GM12878 (cell line): ENCODE data around the gene ZNF425. TPM values are rescaled to one million over a fixed set of nuclear protein-coding genes. Genes with fewer than 3 reads are reported as not detected.

Experiments used
- ATAC-seq: fragments of 200-7000 bp; cut with Tn5 transposase; 3 replicates; pipeline ENCODE4 v1.9.1; 2020; ENCODE audit warnings: mild to moderate bottlenecking, moderate library complexity
- BruUV-seq: library from RNA; stranded (reverse); fragments of 400-500 nt; replicated peaks from 2 replicates; lab custom pipeline; 2021; lab: Mats Ljungman, UMichigan
- CTCF ChIA-PET: fragments of 300-600 bp; sonication (Branson Sonifier 250); formaldehyde crosslinking; extraction: SDS; loops from one replicate; lab custom pipeline; 2021; ENCODE audit warnings: inconsistent platforms; lab: Yijun Ruan, JAX
- POLR2A ChIA-PET: fragments of 350-600 bp; formaldehyde crosslinking; extraction: SDS; loops from one replicate; lab custom pipeline; 2021; ENCODE audit warnings: inconsistent platforms; lab: Charles Lee
- RAD21 ChIA-PET: fragments of 300-600 bp; sonication (Branson Sonifier 250); formaldehyde crosslinking; loops from one replicate; lab custom pipeline; 2023; ENCODE audit warnings: antibody characterized with exemption; ENCODE audit not compliant: unreplicated experiment; lab: Charles Lee
- SMC1A ChIA-PET: fragments of 300-600 bp; sonication (Branson Sonifier 250); formaldehyde crosslinking; loops from one replicate; lab custom pipeline; 2023; ENCODE audit not compliant: unreplicated experiment, uncharacterized antibody; lab: Charles Lee
- DNase-seq: peaks from one replicate; pipeline ENCODE4 v3.0.0-alpha.2; 2011; ENCODE audit warnings: low read depth, low spot score
- FAIRE-seq: peaks from 3 replicates; lab custom pipeline; 2011; peaks lifted over from hg19 to GRCh38; lab: Jason Lieb, UNC
- H2AFZ ChIP-seq: 2 replicates; pipeline ENCODE4 v1.6.0; 2011; ENCODE audit warnings: low read depth, low read length, control low read depth; ENCODE audit not compliant: control insufficient read depth
- H3K27ac ChIP-seq: 2 replicates; pipeline ENCODE4 v1.5.1; 2011; ENCODE audit warnings: control low read depth; ENCODE audit not compliant: control insufficient read depth, insufficient read depth
- H3K27me3 ChIP-seq, 2 experiments: replicated peaks in 1 of 2; 2 replicates each; pipeline versions ENCODE4 v1.6.0 to v1.6.1; 2011; ENCODE audit warnings: low read length in 1 of 2; ENCODE audit not compliant: control insufficient read depth in 2 of 2, insufficient read depth in 2 of 2
- H3K36me3 ChIP-seq, 2 experiments: 2 replicates each; pipeline ENCODE4 v1.5.1; 2011; ENCODE audit warnings: low read length in 1 of 2; ENCODE audit not compliant: control insufficient read depth in 2 of 2, insufficient read depth in 2 of 2
- H3K4me1 ChIP-seq: 2 replicates; pipeline ENCODE4 v1.6.1; 2011; ENCODE audit warnings: mild to moderate bottlenecking, low read length, moderate library complexity, mixed read lengths; ENCODE audit not compliant: control insufficient read depth, insufficient read depth
- H3K4me2 ChIP-seq: 2 replicates; pipeline ENCODE4 v1.6.0; 2011; ENCODE audit warnings: control low read depth; ENCODE audit not compliant: control insufficient read depth, insufficient read depth
- H3K4me3 ChIP-seq: fragments of 200-600 bp; sonication (generic); 2 replicates; pipeline ENCODE4 v1.5.1; 2016
- H3K79me2 ChIP-seq: 2 replicates; pipeline ENCODE4 v1.6.0; 2011; ENCODE audit warnings: low read length; ENCODE audit not compliant: control insufficient read depth, insufficient read depth
- H3K9ac ChIP-seq: 2 replicates; pipeline ENCODE4 v1.8.0; 2011; ENCODE audit warnings: low read length, control low read depth, mixed read lengths; ENCODE audit not compliant: control insufficient read depth, insufficient read depth
- H3K9me3 ChIP-seq: replicated peaks from 3 replicates; pipeline ENCODE4 v1.5.1; 2011; ENCODE audit warnings: mild to moderate bottlenecking, low read length; ENCODE audit not compliant: control insufficient read depth, insufficient read depth
- H4K20me1 ChIP-seq: 2 replicates; pipeline ENCODE4 v1.6.0; 2011; ENCODE audit not compliant: control insufficient read depth, insufficient read depth
- MYB ChIP-seq: fragments of 150-350 bp; IDR thresholded peaks from 2 replicates; pipeline ENCODE4 v1.6.1; 2014; ENCODE audit warnings: mild to moderate bottlenecking, low read depth, low read length, borderline replicate concordance
- POU2F2 ChIP-seq: IDR thresholded peaks from 3 replicates; pipeline ENCODE4 v1.6.1; 2011; ENCODE audit warnings: low read depth, mild to moderate bottlenecking, low read length, borderline replicate concordance
- SIN3A ChIP-seq: IDR thresholded peaks from 2 replicates; pipeline ENCODE4 v1.6.1; 2012; ENCODE audit warnings: low read depth, low read length, improper control_type of control experiment
- SUPT20H ChIP-seq: IDR thresholded peaks from 2 replicates; pipeline ENCODE4 v1.6.1; 2011; ENCODE audit warnings: low read depth, mild to moderate bottlenecking, low read length, moderate library complexity, borderline replicate concordance; ENCODE audit not compliant: control insufficient read depth
- WGBS: methylation state at CpG from one replicate; pipeline ENCODE4 v1.1.6; 2016; ENCODE audit warnings: low lambda C conversion rate; ENCODE audit not compliant: insufficient replicate concordance, insufficient coverage; ENCODE audit errors: missing lambda C conversion rate; 5-methylcytosine and 5-hydroxymethylcytosine counted together
- in situ Hi-C: fragments of 300-500 bp; cut with MboI; formaldehyde crosslinking; loops from 9 replicates; pipeline ENCODE4 v1.14.3; 2018; ENCODE audit warnings: mixed read lengths
- intact Hi-C: fragments of 100-400 bp; cut with micrococcal nuclease; formaldehyde crosslinking; loops from one replicate; pipeline ENCODE4 v1.14.2; 2022; ENCODE audit not compliant: unreplicated experiment
- polyA plus RNA-seq, 11 experiments: library from polyadenylated mRNA; depleted of rRNA in 4 of 11; unstranded in 6 of 11; stranded (reverse) in 5 of 11; fragments of >200 nt; fragmentation: Nextera tagmentation in 4 of 11; fragmentation: Illumina TruSeq in 1 of 11; extraction: Ambion mirVana in 4 of 11; extraction: Trizol in 1 of 11; gene quantifications; 1 replicate in 1 of 11; 2 replicates in 10 of 11; pipeline versions ENCODE4 v1.2.1 to v1.2.3, GENCODE V29; 2011 to 2016; ENCODE audit warnings: inconsistent platforms in 2 of 11, missing spikeins in 2 of 11, low read depth in 1 of 11
- total RNA-seq, 4 experiments: library from RNA; depleted of rRNA in 3 of 4; stranded (reverse); fragments of >200 nt in 3 of 4; fragmentation: Illumina TruSeq in 1 of 4; extraction: Trizol in 1 of 4; gene quantifications; 2 replicates each; pipeline versions ENCODE4 v1.2.1 to v1.2.3, GENCODE V29; 2013 to 2021
- TF ChIP-seq, protein P1 (sequence below): fragments of 450-650 bp; IDR thresholded peaks from 2 replicates; pipeline ENCODE4 v1.6.1; 2017; ENCODE audit warnings: mild to moderate bottlenecking
- TF ChIP-seq, protein P2 (sequence below): IDR thresholded peaks from 2 replicates; pipeline ENCODE4 v1.6.1; 2012; ENCODE audit warnings: low read depth, low read length, improper control_type of control experiment

The ZNF425 gene
- total and polyA plus RNA-seq, 10 of the 15 experiments (the other 5 are each of a cell fraction or from before 2014, with no cell fraction given), result 0.19 to 1.8 (median 0.91) TPM

DNA sequence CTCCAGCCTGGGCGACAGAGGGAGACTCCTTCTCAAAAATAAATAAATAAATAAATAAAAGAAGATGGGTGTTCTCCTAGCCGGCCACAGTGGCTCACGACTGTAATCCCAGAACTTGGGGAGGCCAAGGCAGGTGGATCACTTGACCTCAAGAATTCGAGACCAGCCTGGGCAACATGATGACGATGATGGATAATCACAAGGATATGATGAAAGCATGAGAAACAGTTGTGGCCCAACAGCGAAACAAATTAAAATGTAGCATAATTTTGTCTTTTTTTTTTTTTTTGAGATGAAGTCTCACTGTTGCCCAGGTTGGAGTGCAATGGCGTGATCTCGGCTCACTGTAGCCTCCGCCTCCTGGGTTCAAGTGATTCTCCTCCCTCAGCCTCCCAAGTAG lies 48.5 kb downstream of the ZNF425 start:
- no peaks in the 10 kb centered on the region for H3K79me2 ChIP-seq
- H3K4me2 ChIP-seq, result no peak overlapping the region
- in situ Hi-C loops (no loop called here), intact Hi-C loops (no loop called here)
- no peak overlapping the region for H3K9ac ChIP-seq
- no peaks in the 10 kb centered on the region for H3K4me1 ChIP-seq
- ATAC-seq (no peak), FAIRE-seq (no peak), DNase-seq (no peak)
- RAD21 ChIA-PET, result no interaction called here
- no TSS peak for BruUV-seq
- 88% methylated on average over 9 of the region's 9 CpGs for WGBS
- H3K27me3 ChIP-seq, result no peaks in the 10 kb centered on the region
- SMC1A ChIA-PET, result no interaction called here
- POLR2A ChIA-PET, result no interaction called here
- no peaks in the 10 kb centered on the region for H3K9me3 ChIP-seq
- no peak overlapping the region for H2AFZ ChIP-seq
- no peak overlapping the region for H3K4me3 ChIP-seq
- H3K27ac ChIP-seq, result no peak overlapping the region
- H4K20me1 ChIP-seq, result no peaks in the 10 kb centered on the region
- TF ChIP-seq, protein P1, sequence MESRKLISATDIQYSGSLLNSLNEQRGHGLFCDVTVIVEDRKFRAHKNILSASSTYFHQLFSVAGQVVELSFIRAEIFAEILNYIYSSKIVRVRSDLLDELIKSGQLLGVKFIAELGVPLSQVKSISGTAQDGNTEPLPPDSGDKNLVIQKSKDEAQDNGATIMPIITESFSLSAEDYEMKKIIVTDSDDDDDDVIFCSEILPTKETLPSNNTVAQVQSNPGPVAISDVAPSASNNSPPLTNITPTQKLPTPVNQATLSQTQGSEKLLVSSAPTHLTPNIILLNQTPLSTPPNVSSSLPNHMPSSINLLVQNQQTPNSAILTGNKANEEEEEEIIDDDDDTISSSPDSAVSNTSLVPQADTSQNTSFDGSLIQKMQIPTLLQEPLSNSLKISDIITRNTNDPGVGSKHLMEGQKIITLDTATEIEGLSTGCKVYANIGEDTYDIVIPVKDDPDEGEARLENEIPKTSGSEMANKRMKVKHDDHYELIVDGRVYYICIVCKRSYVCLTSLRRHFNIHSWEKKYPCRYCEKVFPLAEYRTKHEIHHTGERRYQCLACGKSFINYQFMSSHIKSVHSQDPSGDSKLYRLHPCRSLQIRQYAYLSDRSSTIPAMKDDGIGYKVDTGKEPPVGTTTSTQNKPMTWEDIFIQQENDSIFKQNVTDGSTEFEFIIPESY, result no peak
- TF ChIP-seq, protein P2, sequence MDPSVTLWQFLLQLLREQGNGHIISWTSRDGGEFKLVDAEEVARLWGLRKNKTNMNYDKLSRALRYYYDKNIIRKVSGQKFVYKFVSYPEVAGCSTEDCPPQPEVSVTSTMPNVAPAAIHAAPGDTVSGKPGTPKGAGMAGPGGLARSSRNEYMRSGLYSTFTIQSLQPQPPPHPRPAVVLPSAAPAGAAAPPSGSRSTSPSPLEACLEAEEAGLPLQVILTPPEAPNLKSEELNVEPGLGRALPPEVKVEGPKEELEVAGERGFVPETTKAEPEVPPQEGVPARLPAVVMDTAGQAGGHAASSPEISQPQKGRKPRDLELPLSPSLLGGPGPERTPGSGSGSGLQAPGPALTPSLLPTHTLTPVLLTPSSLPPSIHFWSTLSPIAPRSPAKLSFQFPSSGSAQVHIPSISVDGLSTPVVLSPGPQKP, result no peak
- no peak for TF ChIP-seq POU2F2
- TF ChIP-seq SIN3A, result no peak
- no peak for TF ChIP-seq MYB
- no peak for TF ChIP-seq SUPT20H
- H3K36me3 ChIP-seq, result no peaks in the 10 kb centered on the region; a peak in 2 of 4 replicates
- CTCF ChIA-PET, result no interaction called here
